ENCODE results near the gene ETV1. TPM values are rescaled to one million over a fixed set of nuclear protein-coding genes. Genes with fewer than 3 reads are reported as not detected.

Gene ETV1
- total RNA-seq, 6 experiments from 2014 or later = 3.3 to 8.2 (median 5.6) TPM

GRCh38 chr7:13904689-13905088 lies 84.8 kb downstream of the ETV1 start:
- DNase-seq (no peak), ATAC-seq (no peak)
- H3K4me1 ChIP-seq = peaks cover 0 to under 1% (median 0%) of the 10 kb centered on the region in 4 donors
- H3K27me3 ChIP-seq = no peaks in the 10 kb centered on the region
- intact Hi-C loops (cut with DNase I) = no loop called here
- no peaks in the 10 kb centered on the region for H3K36me3 ChIP-seq
- no peaks in the 10 kb centered on the region for H3K9me3 ChIP-seq
- no peak overlapping the region for H3K4me3 ChIP-seq
- no peak overlapping the region for H3K27ac ChIP-seq
- no peak for TF ChIP-seq POLR2A (IDR thresholded peaks at IDR 0.05)
- TF ChIP-seq CTCF (IDR thresholded peaks at IDR 0.05) = no peak
- 79% methylated on average over 3 of the region's 3 CpGs for WGBS (ENCODE audit: insufficient coverage, low coverage, low lambda C conversion rate, missing lambda C conversion rate)

GRCh38 chr7:13904007-13904406 lies 85.5 kb downstream of the ETV1 start:
- Histone ChIP-seq H3K36me3 (no peaks in the 10 kb centered on the region), H3K9me3 (no peaks in the 10 kb centered on the region), H3K27me3 (no peaks in the 10 kb centered on the region), H3K4me3 (no peak overlapping the region), H3K4me1 (peaks cover 0 to 4% (median 0%) of the 10 kb centered on the region in 4 donors), H3K27ac (no peak overlapping the region)
- ATAC-seq (no peak), DNase-seq (no peak)
- TF ChIP-seq CTCF (IDR thresholded peaks at IDR 0.05) (no peak), POLR2A (IDR thresholded peaks at IDR 0.05) (no peak)
- WGBS (ENCODE audit: insufficient coverage, low coverage, low lambda C conversion rate, missing lambda C conversion rate) = 66% methylated on average over 2 of the region's 2 CpGs
- intact Hi-C loops (cut with DNase I) = no loop called here

GRCh38 chr7:13901577-13901976 lies 87.9 kb downstream of the ETV1 start:
- no peak overlapping the region for H3K27ac ChIP-seq
- no peak for TF ChIP-seq POLR2A (IDR thresholded peaks at IDR 0.05)
- no peak for TF ChIP-seq CTCF (IDR thresholded peaks at IDR 0.05)
- no peaks in the 10 kb centered on the region for H3K9me3 ChIP-seq
- H3K27me3 ChIP-seq = no peaks in the 10 kb centered on the region
- H3K4me1 ChIP-seq = peaks cover 0 to 4% (median 0%) of the 10 kb centered on the region in 4 donors
- intact Hi-C loops (cut with DNase I) = no loop called here
- WGBS (ENCODE audit: insufficient coverage, low coverage, low lambda C conversion rate, missing lambda C conversion rate) = 80% methylated on average over 3 of the region's 3 CpGs
- no peak for DNase-seq
- H3K36me3 ChIP-seq = no peaks in the 10 kb centered on the region
- no peak for ATAC-seq
- H3K4me3 ChIP-seq = no peak overlapping the region

- Histone ChIP-seq H3K27ac (no peak overlapping the region), H3K4me3 (no peak overlapping the region), H3K36me3 (no peaks in the 10 kb centered on the region), H3K27me3 (no peaks in the 10 kb centered on the region), H3K9me3 (no peaks in the 10 kb centered on the region), H3K4me1 (peaks cover 0 to 4% (median 0%) of the 10 kb centered on the region in 4 donors)
- peak; percentile 47 to 87 (median 64) for ATAC-seq
- intact Hi-C loops (cut with DNase I) = no loop called here
- TF ChIP-seq CTCF (IDR thresholded peaks at IDR 0.05) = no peak
- TF ChIP-seq POLR2A (IDR thresholded peaks at IDR 0.05) = no peak
- no peak for DNase-seq
- WGBS (ENCODE audit: insufficient coverage, low coverage, low lambda C conversion rate, missing lambda C conversion rate) = 30% methylated on average over 6 of the region's 6 CpGs
Measured at GRCh38 chr7:13898957-13899670, 90.4 kb downstream of the ETV1 start.

All from right lobe of liver (tissue), 6 donors.